Rectal smooth muscle tissue (tissue), 1 donor: Measurements from ENCODE around the gene ATP6V0D1.

ENCODE experiments used
- H3K27ac ChIP-seq: one replicate; pipeline ENCODE4 v1.7.0; 2013; ENCODE audit warnings: low read depth, low read length, inconsistent platforms
- H3K27me3 ChIP-seq: one replicate; pipeline ENCODE4 v1.7.0; 2013; ENCODE audit warnings: low read length; ENCODE audit not compliant: control insufficient read depth, insufficient read depth
- H3K36me3 ChIP-seq: one replicate; pipeline ENCODE4 v1.7.0; 2013; ENCODE audit warnings: low read length; ENCODE audit not compliant: control insufficient read depth, insufficient read depth
- H3K4me1 ChIP-seq: one replicate; pipeline ENCODE4 v1.7.0; 2013; ENCODE audit warnings: low read length; ENCODE audit not compliant: control insufficient read depth, insufficient read depth
- H3K4me3 ChIP-seq: one replicate; pipeline ENCODE4 v1.7.0; 2013; ENCODE audit warnings: low read length
- H3K9ac ChIP-seq: one replicate; pipeline ENCODE4 v1.7.0; 2013; ENCODE audit warnings: low read length

The ATP6V0D1 gene

GRCh38 chr16:67412294-67412693, 68.7 kb downstream of the ATP6V0D1 start:
- Histone ChIP-seq H3K27me3 (no peaks in the 10 kb centered on the region), H3K9ac (no peak overlapping the region), H3K27ac (no peak overlapping the region), H3K4me1 (peaks cover 5% of the 10 kb centered on the region), H3K4me3 (no peak overlapping the region), H3K36me3 (no peaks in the 10 kb centered on the region)

- peaks cover 6% of the 10 kb centered on the region for H3K4me1 ChIP-seq
- H3K9ac ChIP-seq, result no peak overlapping the region
- H3K27me3 ChIP-seq, result no peaks in the 10 kb centered on the region
Measured at GRCh38 chr16:67411339-67411738, 69.6 kb downstream of the ATP6V0D1 start.

GRCh38 chr16:67409631-67410030, 71.3 kb downstream of the ATP6V0D1 start:
- Histone ChIP-seq H3K27ac (no peak overlapping the region), H3K27me3 (no peaks in the 10 kb centered on the region)

More at GRCh38 chr16:67411339-67411738, 69.6 kb downstream of the ATP6V0D1 start:
- Histone ChIP-seq H3K36me3 (no peaks in the 10 kb centered on the region), H3K27ac (no peak overlapping the region), H3K4me3 (no peak overlapping the region)

GRCh38 chr16:67407788-67408452, 73.0 kb downstream of the ATP6V0D1 start:
- no peaks in the 10 kb centered on the region for H3K36me3 ChIP-seq
- no peak overlapping the region for H3K27ac ChIP-seq
- no peaks in the 10 kb centered on the region for H3K27me3 ChIP-seq
- no peak overlapping the region for H3K4me3 ChIP-seq
- H3K4me1 ChIP-seq, result peaks cover 5% of the 10 kb centered on the region
- H3K9ac ChIP-seq, result no peak overlapping the region

More at GRCh38 chr16:67409631-67410030, 71.3 kb downstream of the ATP6V0D1 start:
- no peak overlapping the region for H3K9ac ChIP-seq
- peaks cover 5% of the 10 kb centered on the region for H3K4me1 ChIP-seq
- no peak overlapping the region for H3K4me3 ChIP-seq
- no peaks in the 10 kb centered on the region for H3K36me3 ChIP-seq

- no peaks in the 10 kb centered on the region for H3K27me3 ChIP-seq
- H3K4me1 ChIP-seq, result peaks cover 5% of the 10 kb centered on the region
- no peak overlapping the region for H3K9ac ChIP-seq
- peak overlapping the region; percentile 61 for H3K27ac ChIP-seq
- H3K36me3 ChIP-seq, result no peaks in the 10 kb centered on the region
- no peak overlapping the region for H3K4me3 ChIP-seq
Measured at GRCh38 chr16:67407176-67407787, 73.7 kb downstream of the ATP6V0D1 start.

GRCh38 chr16:67406111-67406971, 74.6 kb downstream of the ATP6V0D1 start:
- H3K27ac ChIP-seq, result peak overlapping the region; percentile 61
- H3K27me3 ChIP-seq, result no peaks in the 10 kb centered on the region
- no peak overlapping the region for H3K4me3 ChIP-seq
- H3K4me1 ChIP-seq, result peaks cover 5% of the 10 kb centered on the region
- no peaks in the 10 kb centered on the region for H3K36me3 ChIP-seq
- no peak overlapping the region for H3K9ac ChIP-seq

GRCh38 chr16:67405336-67405735, 75.6 kb downstream of the ATP6V0D1 start:
- Histone ChIP-seq H3K4me3 (no peak overlapping the region), H3K27me3 (no peaks in the 10 kb centered on the region), H3K4me1 (peaks cover 5% of the 10 kb centered on the region), H3K27ac (no peak overlapping the region), H3K36me3 (no peaks in the 10 kb centered on the region), H3K9ac (peak overlapping the region; percentile 10)

GRCh38 chr16:67404740-67405226, 76.2 kb downstream of the ATP6V0D1 start:
- H3K9ac ChIP-seq, result no peak overlapping the region

GRCh38 chr16:67403976-67404555, 76.9 kb downstream of the ATP6V0D1 start:
- peaks cover 5% of the 10 kb centered on the region for H3K4me1 ChIP-seq
- no peak overlapping the region for H3K27ac ChIP-seq
- H3K9ac ChIP-seq, result no peak overlapping the region
- H3K27me3 ChIP-seq, result no peaks in the 10 kb centered on the region
- H3K36me3 ChIP-seq, result no peaks in the 10 kb centered on the region
- no peak overlapping the region for H3K4me3 ChIP-seq

More at GRCh38 chr16:67404740-67405226, 76.2 kb downstream of the ATP6V0D1 start:
- H3K4me1 ChIP-seq, result peaks cover 5% of the 10 kb centered on the region
- H3K4me3 ChIP-seq, result no peak overlapping the region
- no peaks in the 10 kb centered on the region for H3K36me3 ChIP-seq
- H3K27ac ChIP-seq, result no peak overlapping the region
- no peaks in the 10 kb centered on the region for H3K27me3 ChIP-seq

GRCh38 chr16:67400901-67401300, 80.1 kb downstream of the ATP6V0D1 start:
- H3K4me3 ChIP-seq, result no peak overlapping the region
- no peak overlapping the region for H3K9ac ChIP-seq
- H3K27ac ChIP-seq, result no peak overlapping the region
- H3K4me1 ChIP-seq, result peaks cover 8% of the 10 kb centered on the region
- no peaks in the 10 kb centered on the region for H3K36me3 ChIP-seq
- H3K27me3 ChIP-seq, result no peaks in the 10 kb centered on the region

GRCh38 chr16:67399749-67400704, 80.9 kb downstream of the ATP6V0D1 start:
- H3K4me3 ChIP-seq, result no peak overlapping the region
- H3K27ac ChIP-seq, result no peak overlapping the region
- H3K27me3 ChIP-seq, result no peaks in the 10 kb centered on the region
- H3K4me1 ChIP-seq, result peaks cover 11% of the 10 kb centered on the region
- H3K9ac ChIP-seq, result no peak overlapping the region
- no peaks in the 10 kb centered on the region for H3K36me3 ChIP-seq
